Femur (tissue), 1 donor: ENCODE results near the gene CLASP1.
"Not testable (repeated sequence)": the region's sequence is repeated elsewhere in the genome, so short reads cannot be mapped to it uniquely, and the experiment has no call there.

ENCODE experiments used
- DNase-seq: peaks from one replicate; pipeline ENCODE4 v3.0.0-alpha.2; 2017

CLASP1 gene

DNA sequence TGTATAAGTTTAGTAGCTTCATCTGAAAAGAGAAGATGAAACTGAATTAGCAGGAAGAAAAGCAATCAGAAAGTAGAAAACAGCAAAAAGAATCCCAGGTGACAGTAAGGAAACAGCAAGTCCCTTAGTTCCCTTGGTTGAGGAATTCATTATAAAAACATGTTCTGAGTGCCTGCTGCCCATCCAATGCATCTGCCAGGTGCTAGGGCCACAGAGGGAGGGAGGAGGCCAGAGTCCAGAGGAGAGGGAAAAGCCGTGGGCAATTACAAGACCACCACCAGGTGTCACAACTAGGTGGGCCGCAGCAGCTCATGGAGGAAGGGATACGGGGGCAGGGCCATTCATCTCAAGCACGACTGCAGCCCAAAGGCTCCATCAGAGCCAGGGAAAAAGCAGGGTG lies 308.3 kb downstream of the CLASP1 start:
- no peak for DNase-seq

DNA sequence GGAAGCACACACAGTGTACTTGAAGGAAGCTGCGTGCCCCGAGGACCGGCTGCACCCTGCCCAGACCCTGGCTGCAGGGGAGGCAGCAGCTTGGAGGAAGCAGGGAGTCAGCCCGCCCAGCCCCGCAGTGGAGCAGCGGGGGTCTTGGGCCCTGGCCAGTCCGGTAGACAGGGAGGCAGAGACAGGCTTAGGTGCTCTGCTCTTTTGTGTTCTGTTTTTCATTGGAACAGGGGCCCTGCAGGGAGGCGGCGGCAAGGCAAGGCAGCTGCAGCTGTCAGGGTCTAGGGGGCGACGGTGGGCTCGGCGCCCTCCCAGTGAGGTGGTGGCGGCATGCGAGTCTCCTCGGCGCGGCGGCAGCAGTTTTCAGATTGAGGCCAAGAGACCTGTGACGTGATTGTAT lies 311.0 kb downstream of the CLASP1 start:
- DNase-seq = no peak

DNA sequence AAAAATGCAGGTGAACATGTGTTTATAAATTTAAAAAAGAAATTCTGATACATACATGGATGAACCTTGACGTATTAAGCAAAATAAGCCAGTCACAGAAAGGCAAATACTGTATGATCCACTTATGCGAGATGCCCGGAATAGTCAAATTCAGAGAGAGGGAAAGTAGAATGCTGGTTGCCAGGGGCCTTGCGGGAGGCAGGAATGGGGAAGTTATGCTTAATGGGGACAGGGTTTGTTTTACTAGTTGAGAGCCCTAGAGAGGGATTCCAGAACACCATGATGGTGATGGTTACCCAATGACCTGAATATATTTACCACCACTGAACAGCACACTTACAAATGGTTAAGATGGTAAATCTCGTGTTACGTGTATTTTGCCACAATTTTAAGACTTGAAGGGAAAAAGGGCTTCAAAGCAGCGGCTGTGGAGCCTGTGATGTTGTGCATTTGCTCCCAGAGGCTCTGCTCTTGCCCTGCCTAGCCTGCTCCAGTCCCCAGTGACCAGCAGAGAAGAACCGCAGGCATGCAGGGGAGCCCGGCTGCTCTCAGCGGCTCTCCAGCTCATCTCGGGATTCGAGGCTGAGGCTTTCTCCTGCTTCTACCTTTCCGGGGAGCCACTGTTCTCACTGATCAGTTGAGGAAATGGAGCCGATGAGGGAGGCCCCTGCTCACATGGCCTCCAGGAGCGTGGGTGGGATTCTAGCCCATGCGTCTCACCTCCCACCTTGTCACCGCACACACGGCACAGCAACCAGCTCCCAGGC lies 312.6 kb downstream of the CLASP1 start:
- no peak for DNase-seq

DNA sequence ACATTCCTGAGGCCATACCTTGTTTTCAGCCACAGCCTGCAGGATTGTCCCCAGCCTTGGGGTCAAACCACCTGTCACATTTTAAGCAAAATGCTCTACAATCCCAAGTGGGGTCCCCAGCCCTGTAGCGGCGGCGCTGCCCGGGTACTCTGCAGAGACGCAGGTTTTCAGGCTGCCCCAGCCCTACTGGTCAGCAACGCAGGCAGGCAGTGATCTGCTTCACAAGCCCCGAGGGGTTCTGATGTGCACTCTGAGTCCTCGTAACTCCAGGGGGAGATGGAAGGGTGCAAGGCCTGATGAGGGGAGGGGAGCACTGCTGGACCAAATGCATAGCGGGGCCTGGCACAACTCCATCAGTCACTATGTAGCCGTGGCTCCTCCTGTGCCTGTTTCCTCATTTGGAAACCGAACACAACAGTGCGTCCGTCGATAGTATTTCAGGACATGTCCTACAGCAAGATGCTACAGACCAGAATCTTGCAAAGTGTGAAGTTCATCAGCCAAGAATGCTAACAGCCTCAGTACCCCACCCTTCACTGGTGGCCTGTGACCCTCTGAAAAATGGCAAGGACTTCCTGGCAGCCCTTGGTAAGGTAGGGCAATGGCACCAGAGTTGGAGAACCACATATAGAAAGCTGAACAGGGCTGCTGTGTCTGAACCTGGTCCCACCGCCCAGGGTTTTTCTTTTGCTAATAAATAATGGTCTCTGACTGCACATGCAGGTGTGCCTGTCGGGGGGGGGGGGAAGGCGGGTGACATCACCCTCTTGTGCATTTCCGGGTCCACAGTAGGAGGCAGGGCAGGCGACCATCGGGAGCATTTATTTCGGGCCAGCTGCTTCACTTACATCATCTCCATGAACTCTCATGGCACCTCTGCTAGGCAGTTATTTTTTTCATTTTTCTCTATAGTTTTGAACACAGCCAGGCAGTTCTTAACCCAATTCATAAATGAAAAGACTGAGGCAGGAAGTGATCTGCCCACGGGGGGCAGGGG lies 313.7 kb downstream of the CLASP1 start:
- DNase-seq = no peak

DNA sequence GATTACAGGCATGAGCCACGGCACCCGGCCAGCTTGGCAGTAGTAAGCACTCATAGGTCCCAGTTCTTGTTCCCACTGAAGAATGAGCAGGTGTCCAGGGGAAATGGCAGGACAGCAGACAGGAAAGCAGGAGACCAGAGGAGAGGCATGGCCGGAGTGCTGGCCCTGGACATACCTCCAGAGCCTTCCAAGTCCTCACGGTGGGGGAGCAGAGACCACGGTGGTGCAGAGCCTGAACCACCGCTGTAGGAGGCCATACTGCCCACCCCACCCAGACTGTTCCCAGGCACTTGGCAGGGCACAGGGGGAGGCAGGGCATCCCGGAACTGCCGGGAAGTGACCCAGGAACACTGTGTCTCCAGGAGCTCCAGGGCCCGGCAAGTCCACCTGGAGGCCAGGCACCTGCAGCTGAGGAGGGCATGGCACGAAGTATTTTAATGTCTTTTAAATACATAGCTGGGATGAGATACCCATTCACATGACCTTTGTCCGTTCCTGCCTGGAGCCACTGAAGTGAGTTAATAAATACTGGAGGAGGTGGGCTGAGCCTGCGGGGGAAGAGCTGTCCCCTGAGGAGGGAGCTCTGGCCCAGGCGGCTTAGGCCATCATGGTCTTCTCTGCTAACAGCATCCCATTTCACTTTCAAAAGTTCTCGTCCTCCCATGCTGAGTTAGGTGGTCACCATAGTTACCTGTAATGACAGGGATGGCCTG lies 314.5 kb downstream of the CLASP1 start:
- DNase-seq = no peak

DNA sequence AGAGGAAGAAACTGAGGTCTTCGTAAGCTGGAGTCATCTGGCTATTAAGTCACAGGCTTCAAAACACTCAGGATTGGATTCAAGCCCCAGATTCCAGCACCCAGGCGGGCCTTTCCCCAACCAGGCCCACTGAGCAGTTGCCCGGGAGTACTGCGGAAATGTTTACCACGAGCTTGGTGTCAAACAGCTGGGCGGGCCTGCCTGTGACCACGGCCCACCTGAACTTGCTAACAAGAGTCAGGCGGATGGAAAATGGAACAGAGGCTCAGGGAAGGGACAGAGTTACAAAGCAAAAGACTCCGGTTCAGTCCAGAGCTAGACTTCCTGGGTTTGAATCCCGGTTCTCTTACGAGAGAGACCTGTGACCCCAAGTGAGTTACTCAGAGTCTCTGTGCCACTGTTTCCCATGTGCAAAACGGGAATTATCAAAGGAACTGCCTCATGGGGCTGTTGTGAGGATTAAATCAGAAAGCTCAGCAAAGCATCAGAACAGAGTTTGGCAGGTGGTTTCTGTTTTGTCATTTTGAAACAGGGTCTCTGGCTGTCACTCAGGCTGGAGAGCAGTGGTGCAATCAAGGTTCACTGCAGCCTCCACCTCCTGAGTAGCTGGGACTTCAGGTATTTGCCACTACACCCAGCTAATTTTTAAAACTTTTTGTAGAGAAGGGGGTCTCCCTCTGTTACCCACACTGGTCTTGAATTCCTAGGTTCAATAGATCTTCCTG lies 315.3 kb downstream of the CLASP1 start:
- DNase-seq = no peak

DNA sequence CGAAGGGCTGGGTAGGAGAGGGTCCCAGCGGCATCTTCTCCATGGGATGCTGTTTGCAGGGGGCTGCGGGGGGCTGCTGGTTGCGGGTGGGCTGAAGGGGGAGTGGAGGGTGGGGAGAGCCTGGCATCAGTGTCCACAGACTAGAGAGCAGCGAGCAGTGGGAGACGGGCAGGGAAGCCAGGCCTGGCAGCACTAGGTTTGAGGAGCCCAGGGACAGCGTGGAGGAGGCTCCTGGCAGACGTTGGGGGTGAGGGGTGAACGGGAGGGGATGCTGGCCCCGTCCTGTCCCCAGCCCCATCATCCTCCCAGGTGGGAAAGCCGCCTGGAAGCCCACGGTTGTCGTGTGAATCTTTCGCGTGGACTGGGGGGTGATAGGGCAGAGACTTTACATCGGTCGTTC lies 316.0 kb downstream of the CLASP1 start:
- DNase-seq = no peak

DNA sequence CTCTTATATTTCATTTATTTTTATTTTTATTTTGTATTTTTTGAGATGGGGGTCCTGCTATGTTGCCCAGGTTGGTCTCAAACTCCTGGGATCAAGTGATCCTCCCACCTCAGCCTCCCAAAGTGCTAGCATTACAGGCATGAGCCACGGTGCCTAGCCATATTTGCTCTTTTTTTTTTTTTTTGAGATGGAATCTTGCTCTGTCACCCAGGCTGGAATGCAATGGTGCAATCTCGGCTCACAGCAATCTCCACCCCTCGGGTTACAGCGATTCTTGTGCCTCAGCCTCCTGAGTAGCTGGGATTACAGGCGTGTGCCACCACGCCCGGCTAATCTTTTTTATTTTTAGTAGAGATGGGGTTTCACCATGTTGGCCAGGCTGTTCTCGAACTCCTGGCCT lies 317.9 kb downstream of the CLASP1 start:
- not testable (repeated sequence) for DNase-seq

DNA sequence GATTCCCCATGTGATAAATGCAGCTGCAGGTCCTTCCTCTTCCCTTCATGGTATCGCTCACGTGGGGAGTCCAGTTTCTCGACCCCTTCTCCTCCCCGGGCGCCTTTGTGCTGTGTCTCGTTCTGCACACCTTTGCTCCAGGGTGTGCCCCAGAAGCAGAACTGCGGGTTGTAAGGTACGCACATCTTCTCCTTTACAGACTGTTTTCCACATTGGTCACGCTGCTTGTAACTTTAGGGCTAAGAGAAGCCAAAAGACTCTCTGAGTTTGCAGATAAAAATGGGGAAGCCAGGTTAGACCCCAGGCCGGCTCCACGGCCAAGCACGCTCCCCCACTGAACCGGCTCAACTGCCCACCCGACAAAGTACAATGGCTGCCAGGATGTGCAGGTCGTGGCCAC lies 318.3 kb downstream of the CLASP1 start:
- no peak for DNase-seq

DNA sequence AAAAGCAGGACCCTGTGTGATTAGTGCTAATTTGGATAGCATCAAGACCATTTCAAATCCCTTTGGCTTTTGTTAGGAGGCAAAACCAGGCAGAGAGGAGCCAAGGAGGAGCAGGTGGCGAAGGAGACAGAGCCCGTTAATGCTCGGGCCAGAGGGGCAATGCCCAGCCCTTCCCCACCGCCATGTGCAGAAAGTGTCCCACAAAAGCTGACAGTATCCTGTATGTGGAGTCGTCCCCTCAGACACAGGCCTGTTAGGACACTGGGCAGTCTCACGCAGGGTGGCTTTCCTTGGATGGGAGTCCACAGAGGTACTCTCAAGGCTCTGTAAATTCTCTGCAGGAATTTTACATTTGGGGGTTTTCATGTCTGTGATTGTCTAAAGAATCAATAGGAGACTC lies 319.5 kb downstream of the CLASP1 start:
- DNase-seq = no peak

DNA sequence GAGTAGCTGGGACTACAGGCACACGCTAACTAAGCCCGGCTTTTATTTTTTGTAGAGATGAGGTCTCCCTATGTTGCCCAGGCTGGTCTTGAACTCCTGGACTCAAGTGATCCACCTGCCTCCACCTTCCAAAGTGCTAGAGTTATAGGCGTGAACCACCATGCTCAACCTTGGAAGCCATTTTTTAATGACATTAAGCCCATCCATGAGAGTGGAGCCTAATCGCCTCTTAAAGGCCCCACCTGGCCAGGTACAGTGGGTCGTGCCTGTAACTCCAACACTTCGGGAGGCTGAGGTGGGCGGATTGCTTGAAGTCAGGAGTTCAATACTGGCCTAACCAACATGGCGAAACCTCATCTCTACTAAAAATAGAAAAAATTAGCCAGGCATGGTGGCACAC lies 322.6 kb downstream of the CLASP1 start:
- no peak for DNase-seq

DNA sequence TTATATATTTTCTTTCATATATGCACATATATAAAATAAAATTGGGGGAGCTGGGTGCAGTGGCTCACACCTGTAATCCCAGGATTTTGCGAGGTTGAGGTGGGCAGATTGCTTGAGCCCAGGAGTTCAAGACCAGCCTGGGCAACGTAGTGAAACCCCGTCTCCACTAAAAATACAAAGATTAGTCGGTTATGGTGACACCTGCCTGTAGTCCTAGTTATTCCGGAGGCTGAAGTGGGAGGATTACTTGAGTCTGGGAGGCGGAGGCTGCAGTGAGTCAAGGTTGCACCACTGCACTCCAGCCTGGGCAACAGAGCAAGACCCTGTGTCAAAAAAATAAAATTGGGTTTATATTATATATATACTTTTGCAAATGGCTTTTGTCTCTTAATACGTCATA lies 324.7 kb downstream of the CLASP1 start:
- no peak for DNase-seq

DNA sequence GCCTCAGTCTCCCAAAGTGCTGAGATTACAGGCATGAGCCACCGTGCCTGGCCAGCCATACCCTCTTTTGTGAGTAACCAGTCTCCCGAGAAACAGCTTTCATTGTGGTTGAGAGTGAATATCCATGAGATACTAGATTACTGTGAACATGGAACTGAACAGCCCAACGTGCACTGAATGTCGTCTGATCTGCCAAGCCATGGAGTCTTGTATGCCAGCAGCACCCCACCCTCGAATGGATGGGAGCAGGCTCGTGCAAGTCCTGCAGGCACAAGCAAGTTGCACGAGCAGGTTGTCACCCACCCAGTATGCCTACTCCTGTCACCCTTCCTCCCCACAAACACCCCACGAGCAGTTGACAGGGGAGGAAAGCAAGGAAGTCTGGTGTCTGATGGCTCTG lies 327.8 kb downstream of the CLASP1 start:
- DNase-seq = no peak

DNA sequence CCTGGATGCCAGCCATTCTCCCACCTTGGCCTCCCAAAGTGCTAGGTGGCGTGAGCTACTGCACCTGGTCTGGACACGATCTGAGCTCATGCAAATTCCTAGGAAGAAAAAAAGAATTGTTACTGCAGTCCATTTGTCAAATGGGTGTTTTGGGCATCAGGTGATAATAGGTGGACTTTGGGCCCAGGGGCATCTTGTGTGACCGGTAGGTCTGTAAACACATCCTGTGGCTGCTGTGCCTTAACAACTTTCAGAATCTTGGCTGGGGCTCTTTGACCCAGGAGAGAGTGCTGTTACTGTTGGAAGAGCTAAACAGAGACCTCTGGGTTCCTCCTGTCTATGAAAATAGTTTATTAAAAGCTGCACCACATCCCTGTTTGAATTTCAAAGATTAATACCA lies 329.3 kb downstream of the CLASP1 start:
- no peak for DNase-seq

DNA sequence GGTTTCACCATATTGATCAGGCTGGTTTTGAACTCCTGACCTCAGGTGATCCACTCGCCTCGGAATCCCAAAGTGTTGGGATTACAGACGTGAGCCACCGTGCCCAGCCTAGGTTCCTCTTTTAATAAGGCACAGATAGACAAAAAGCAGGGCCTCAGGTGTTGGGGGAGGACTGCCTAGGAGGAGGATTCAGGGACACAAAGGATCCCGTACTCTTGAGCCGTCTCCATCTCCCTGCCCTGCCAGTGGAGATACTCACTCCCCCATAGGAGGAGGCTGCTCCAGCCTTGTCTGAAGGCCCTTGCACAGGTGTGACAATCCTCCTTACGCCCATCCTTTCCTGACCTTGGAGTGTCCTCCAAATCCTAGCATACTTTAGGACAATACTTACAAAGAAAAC lies 332.3 kb downstream of the CLASP1 start:
- DNase-seq = no peak

DNA sequence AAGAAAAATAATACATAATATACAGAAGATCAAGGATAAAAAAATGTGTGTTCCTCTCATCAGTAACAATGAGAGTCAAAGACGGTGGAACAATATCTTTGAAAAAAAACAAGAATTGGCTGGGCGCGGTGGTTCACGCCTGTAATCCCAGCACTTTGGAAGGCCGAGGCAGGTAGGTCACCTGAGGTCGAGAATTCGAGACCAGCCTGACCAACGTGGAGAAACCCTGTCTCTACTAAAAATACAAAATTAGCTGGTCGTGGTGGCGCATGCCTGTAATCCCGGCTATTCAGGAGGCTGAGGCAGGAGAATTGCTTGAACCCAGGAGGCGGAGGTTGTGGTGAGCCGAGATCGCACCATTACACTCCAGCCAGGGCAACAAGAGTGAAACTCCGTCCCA lies 335.6 kb downstream of the CLASP1 start:
- not testable (repeated sequence) for DNase-seq

DNA sequence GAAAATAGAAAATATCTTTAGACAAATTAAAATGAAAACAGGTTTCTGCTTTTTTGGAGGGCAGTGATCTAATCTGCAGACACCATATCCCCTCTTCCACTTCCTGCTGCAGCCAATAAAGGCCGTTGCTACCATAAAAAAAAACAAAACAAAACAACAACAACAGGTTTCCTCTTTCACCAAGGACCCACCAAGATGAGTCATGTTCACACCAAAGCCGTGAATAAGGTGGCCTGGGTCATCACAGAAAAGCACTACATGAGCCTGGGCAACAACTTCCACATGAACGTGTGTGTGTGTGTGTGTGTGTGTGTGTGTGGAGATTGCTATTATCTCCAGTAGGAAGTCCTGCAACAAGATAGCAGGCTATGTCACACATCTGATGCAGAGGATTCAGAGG lies 339.5 kb downstream of the CLASP1 start:
- DNase-seq = no peak

DNA sequence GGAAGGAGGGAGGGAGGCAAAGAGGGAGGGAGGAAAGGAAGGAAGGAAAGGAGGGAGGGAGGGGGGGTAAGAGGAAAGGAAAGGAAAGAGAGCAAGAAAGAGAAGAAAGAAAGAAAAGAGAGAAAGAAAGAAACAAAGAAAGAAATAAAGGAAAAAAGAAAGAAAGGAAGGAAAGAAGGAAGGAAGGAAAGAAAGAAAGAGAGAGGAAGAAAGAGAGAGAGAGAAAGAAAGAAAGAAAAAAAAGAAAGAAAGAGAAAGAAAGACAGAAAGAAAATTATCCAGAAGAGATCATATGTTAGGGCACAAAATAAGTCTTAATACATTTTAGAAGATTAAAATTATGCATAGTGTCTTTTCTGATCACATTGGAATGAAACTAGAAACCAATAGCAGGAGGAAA lies 339.9 kb downstream of the CLASP1 start:
- no peak for DNase-seq

DNA sequence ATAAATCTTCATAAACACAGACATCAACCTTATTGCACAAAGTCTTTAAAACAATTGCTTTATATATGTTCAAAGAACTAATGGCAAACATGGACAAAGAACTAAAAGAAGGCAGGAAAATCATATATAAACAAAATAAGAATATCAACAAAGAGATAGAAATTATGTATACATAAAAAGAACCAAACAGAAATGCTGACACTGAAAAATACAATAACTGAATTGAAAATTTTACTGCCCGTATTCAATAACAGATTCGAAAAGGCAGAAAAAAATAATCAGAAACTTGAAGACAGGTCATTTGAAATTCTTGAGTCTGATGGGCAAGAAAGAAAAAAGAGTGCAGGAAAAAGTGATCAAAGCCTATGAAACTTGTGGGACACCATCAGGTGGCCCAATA lies 342.2 kb downstream of the CLASP1 start:
- no peak for DNase-seq

DNA sequence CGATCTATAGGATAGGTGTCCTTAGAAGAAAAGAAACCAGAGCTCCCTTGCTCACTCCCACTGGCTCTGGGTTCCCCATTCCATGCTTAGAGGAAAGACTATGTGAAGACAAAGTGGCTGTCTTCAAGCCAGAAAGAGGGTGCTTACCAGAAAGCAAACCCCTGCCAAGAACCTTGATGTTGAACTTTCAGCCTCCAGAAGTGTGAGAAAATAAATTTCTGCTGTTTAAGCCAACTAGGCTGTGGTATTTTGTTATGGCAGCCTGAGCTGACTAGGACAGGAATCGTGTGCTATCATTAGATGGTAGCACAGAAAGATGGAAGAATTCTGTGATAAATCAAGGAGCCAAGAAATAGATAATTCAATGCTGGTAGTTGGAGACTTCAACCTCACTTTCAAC lies 344.3 kb downstream of the CLASP1 start:
- DNase-seq = no peak

DNA sequence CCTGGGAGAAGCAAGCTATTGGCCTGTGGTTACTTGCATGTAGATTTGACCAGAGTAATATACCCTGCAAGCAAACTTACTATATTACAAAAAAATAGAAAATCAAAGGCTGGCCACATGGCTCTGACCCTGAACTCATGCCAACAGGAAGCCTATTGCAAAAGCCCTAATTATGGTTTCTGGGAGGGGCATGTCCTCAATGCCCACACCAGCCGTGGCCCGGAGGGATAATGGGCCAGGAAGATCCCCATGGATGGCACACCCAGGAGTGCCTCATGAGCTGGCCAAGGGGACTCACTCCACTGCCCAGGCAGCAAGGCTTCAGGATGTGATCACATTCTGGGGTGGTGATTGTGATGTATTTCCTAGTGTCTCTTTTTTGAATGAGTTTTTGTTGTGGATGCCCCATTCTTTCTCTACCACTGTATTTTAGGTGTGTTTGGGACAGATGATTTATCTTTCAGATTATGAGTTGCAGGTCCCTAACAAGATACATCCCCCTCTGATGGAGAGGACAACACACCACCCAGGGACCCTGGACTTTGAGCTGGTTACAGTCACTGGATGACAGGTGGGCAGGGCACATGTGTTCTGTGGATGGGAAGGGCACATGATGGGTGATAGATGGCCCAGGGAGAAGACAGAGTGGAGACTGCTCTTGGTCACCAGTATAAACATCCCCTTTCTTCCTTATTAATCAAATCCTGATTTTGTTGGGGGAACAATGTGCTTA lies 345.6 kb downstream of the CLASP1 start:
- DNase-seq = peak; percentile 54

DNA sequence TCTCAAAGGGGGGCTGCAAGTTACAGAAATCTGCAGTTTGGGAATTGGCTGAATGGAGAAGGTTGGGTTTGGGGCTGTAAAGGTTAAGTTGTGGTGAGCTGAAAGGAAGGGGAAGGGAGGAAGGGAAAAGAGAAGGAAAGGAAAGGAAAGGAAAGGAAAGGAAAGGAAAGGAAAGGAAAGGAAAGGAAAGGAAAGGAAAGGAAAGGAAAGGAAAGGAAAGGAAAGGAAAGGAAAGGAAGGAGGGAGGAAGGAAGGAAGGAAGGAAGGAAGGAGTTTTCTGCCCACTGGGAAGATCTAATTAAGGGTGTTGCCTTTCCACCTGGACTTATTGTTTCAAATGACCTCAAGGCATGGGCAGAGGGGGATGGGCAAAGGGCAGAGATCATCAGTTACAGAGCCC lies 348.1 kb downstream of the CLASP1 start:
- not testable (repeated sequence) for DNase-seq
